ENCODE measurements around the gene REV3L.

REV3L gene

GRCh38 chr6:111429571-111429970 lies 53.4 kb downstream of the REV3L start:
- in situ Hi-C loops (cut with HindIII; ENCODE audit: low sequenced_read_pairs): no loop called here

GRCh38 chr6:111428811-111429210 lies 54.2 kb downstream of the REV3L start:
- in situ Hi-C loops (cut with HindIII; ENCODE audit: low sequenced_read_pairs): no loop called here

- in situ Hi-C loops (cut with HindIII; ENCODE audit: low sequenced_read_pairs): no loop called here
These were observed 55.5 kb downstream of the REV3L start for GRCh38 chr6:111427341-111428116.

- in situ Hi-C loops (cut with HindIII; ENCODE audit: low sequenced_read_pairs): no loop called here
These were observed 58.8 kb downstream of the REV3L start for GRCh38 chr6:111423960-111424846.

GRCh38 chr6:111423055-111423633 lies 59.9 kb downstream of the REV3L start:
- in situ Hi-C loops (cut with HindIII; ENCODE audit: low sequenced_read_pairs): no loop called here

- in situ Hi-C loops (cut with HindIII; ENCODE audit: low sequenced_read_pairs): no loop called here
These were observed 63.9 kb downstream of the REV3L start for GRCh38 chr6:111418971-111419693.

GRCh38 chr6:111417946-111418345 lies 65.1 kb downstream of the REV3L start:
- in situ Hi-C loops (cut with HindIII; ENCODE audit: low sequenced_read_pairs): no loop called here

GRCh38 chr6:111417181-111417585 lies 65.8 kb downstream of the REV3L start:
- in situ Hi-C loops (cut with HindIII; ENCODE audit: low sequenced_read_pairs): no loop called here

- in situ Hi-C loops (cut with HindIII; ENCODE audit: low sequenced_read_pairs): no loop called here
These were observed 66.5 kb downstream of the REV3L start for GRCh38 chr6:111416529-111416928.

GRCh38 chr6:111414373-111414772 lies 68.6 kb downstream of the REV3L start:
- in situ Hi-C loops (cut with HindIII; ENCODE audit: low sequenced_read_pairs): no loop called here

- in situ Hi-C loops (cut with HindIII; ENCODE audit: low sequenced_read_pairs): no loop called here
These were observed 70.9 kb downstream of the REV3L start for GRCh38 chr6:111411978-111412566.

GRCh38 chr6:111411046-111411445 lies 72.0 kb downstream of the REV3L start:
- in situ Hi-C loops (cut with HindIII; ENCODE audit: low sequenced_read_pairs): no loop called here

- in situ Hi-C loops (cut with HindIII; ENCODE audit: low sequenced_read_pairs): no loop called here
These were observed 72.6 kb downstream of the REV3L start for GRCh38 chr6:111410371-111410770.

- in situ Hi-C loops (cut with HindIII; ENCODE audit: low sequenced_read_pairs): no loop called here
These were observed 73.6 kb downstream of the REV3L start for GRCh38 chr6:111409430-111409829.

GRCh38 chr6:111407686-111408085 lies 75.3 kb downstream of the REV3L start:
- in situ Hi-C loops (cut with HindIII; ENCODE audit: low sequenced_read_pairs): no loop called here

GRCh38 chr6:111406200-111406721 lies 76.8 kb downstream of the REV3L start:
- in situ Hi-C loops (cut with HindIII; ENCODE audit: low sequenced_read_pairs): no loop called here

- in situ Hi-C loops (cut with HindIII; ENCODE audit: low sequenced_read_pairs): no loop called here
These were observed 79.6 kb downstream of the REV3L start for GRCh38 chr6:111403388-111403787.

- in situ Hi-C loops (cut with HindIII; ENCODE audit: low sequenced_read_pairs): no loop called here
These were observed 83.4 kb downstream of the REV3L start for GRCh38 chr6:111399626-111400025.

GRCh38 chr6:111388681-111389080 lies 94.3 kb downstream of the REV3L start:
- in situ Hi-C loops (cut with HindIII; ENCODE audit: low sequenced_read_pairs): no loop called here
